Mesenchymal stem cell (in vitro differentiated cells and primary cell): Measurements from ENCODE around the gene TAF6L.
A peak's percentile ranks its signal among the peaks of the same experiment; 100 is the strongest.

Experiments
- DNase-seq: peaks from one replicate; pipeline ENCODE4 v3.0.0-alpha.2; 2013
- H2AFZ ChIP-seq: one replicate; pipeline ENCODE4 v1.6.1; 2013; ENCODE audit warnings: low read depth, mild to moderate bottlenecking, control low read depth, inconsistent platforms, low read length, moderate library complexity
- H2AK5ac ChIP-seq: 2 replicates; pipeline ENCODE4 v1.6.1; 2013; ENCODE audit warnings: low read length, moderate library complexity, mild to moderate bottlenecking, inconsistent platforms; ENCODE audit not compliant: severe bottlenecking
- H2BK120ac ChIP-seq: one replicate; pipeline ENCODE4 v1.6.1; 2013; ENCODE audit warnings: low read depth, mild to moderate bottlenecking, inconsistent platforms, low read length, moderate library complexity
- H2BK12ac ChIP-seq, 2 experiments: one replicate each; pipeline ENCODE4 v1.6.1; 2013; ENCODE audit warnings: inconsistent platforms in 2 of 2, low read length in 2 of 2, mild to moderate bottlenecking in 2 of 2, moderate library complexity in 2 of 2, control low read depth in 1 of 2
- H2BK15ac ChIP-seq: one replicate; pipeline ENCODE4 v1.6.1; 2013; ENCODE audit warnings: mild to moderate bottlenecking, low read depth, inconsistent platforms; ENCODE audit not compliant: poor library complexity, severe bottlenecking
- H2BK5ac ChIP-seq: 2 replicates; pipeline ENCODE4 v1.6.1; 2013; ENCODE audit warnings: low read depth, mild to moderate bottlenecking, low read length, control low read depth, inconsistent platforms; ENCODE audit not compliant: poor library complexity, severe bottlenecking
- H3K14ac ChIP-seq, 2 experiments: one replicate each; pipeline ENCODE4 v1.6.1; 2013; ENCODE audit warnings: inconsistent platforms in 2 of 2, low read length in 2 of 2, control low read depth in 1 of 2, mild to moderate bottlenecking in 1 of 2, moderate library complexity in 1 of 2
- H3K18ac ChIP-seq, 2 experiments: one replicate each; pipeline ENCODE4 v1.6.1; 2013; ENCODE audit warnings: inconsistent platforms in 2 of 2, low read length in 2 of 2, control low read depth in 1 of 2, low read depth in 1 of 2, mild to moderate bottlenecking in 1 of 2
- H3K23ac ChIP-seq, 2 experiments: one replicate each; pipeline ENCODE4 v1.6.1; 2013; ENCODE audit warnings: inconsistent platforms in 2 of 2, low read length in 2 of 2, mild to moderate bottlenecking in 2 of 2, moderate library complexity in 2 of 2, control low read depth in 1 of 2
- H3K27ac ChIP-seq: 2 replicates; pipeline ENCODE4 v1.5.1; 2013; ENCODE audit warnings: mild to moderate bottlenecking, moderate library complexity, low read length, control low read depth, inconsistent platforms; ENCODE audit not compliant: poor library complexity, severe bottlenecking
- H3K27me3 ChIP-seq, 2 experiments: 2 replicates each; pipeline versions ENCODE4 v1.6.1 to v1.7.0; 2013; ENCODE audit warnings: low read length in 2 of 2, mild to moderate bottlenecking in 2 of 2, moderate library complexity in 2 of 2, control low read depth in 1 of 2, inconsistent platforms in 1 of 2; ENCODE audit not compliant: control insufficient read depth in 1 of 2, insufficient read depth in 1 of 2
- H3K36me3 ChIP-seq, 2 experiments: 2 replicates each; pipeline versions ENCODE4 v1.6.1 to v1.7.0; 2013; ENCODE audit warnings: low read length in 2 of 2, control low read depth in 1 of 2, inconsistent platforms in 1 of 2, low read depth in 1 of 2, mild to moderate bottlenecking in 1 of 2; ENCODE audit not compliant: insufficient read depth in 2 of 2, control insufficient read depth in 1 of 2
- H3K4ac ChIP-seq, 2 experiments: one replicate each; pipeline ENCODE4 v1.6.1; 2013; ENCODE audit warnings: inconsistent platforms in 2 of 2, low read length in 2 of 2, mild to moderate bottlenecking in 2 of 2, moderate library complexity in 2 of 2, control low read depth in 1 of 2, low read depth in 1 of 2
- H3K4me1 ChIP-seq: 2 replicates; pipeline ENCODE4 v1.6.1; 2013; ENCODE audit warnings: low read depth, low read length, control low read depth; ENCODE audit not compliant: control insufficient read depth, insufficient read depth
- H3K4me2 ChIP-seq: 2 replicates; pipeline ENCODE4 v1.6.1; 2013; ENCODE audit warnings: low read length, mild to moderate bottlenecking, inconsistent platforms; ENCODE audit not compliant: poor library complexity, severe bottlenecking
- H3K4me3 ChIP-seq, 2 experiments: 2 replicates each; pipeline versions ENCODE4 v1.5.1 to v1.7.0; 2013; ENCODE audit warnings: low read length in 2 of 2, mild to moderate bottlenecking in 2 of 2, control low read depth in 1 of 2, low read depth in 1 of 2; ENCODE audit not compliant: insufficient read depth in 1 of 2
- H3K79me1 ChIP-seq: replicated peaks from 2 replicates; pipeline ENCODE4 v1.6.1; 2013; ENCODE audit warnings: mild to moderate bottlenecking, control low read depth, low read length, inconsistent platforms; ENCODE audit not compliant: poor library complexity, severe bottlenecking
- H3K9ac ChIP-seq: 2 replicates; pipeline ENCODE4 v1.7.0; 2013; ENCODE audit warnings: mild to moderate bottlenecking, low read length, moderate library complexity
- H3K9me3 ChIP-seq: 2 replicates; pipeline ENCODE4 v1.7.0; 2013; ENCODE audit warnings: mild to moderate bottlenecking, low read length; ENCODE audit not compliant: control insufficient read depth
- H4K8ac ChIP-seq: one replicate; pipeline ENCODE4 v1.6.1; 2013; ENCODE audit warnings: inconsistent platforms, mild to moderate bottlenecking, low read length, moderate library complexity
- H4K91ac ChIP-seq: one replicate; pipeline ENCODE4 v1.6.1; 2013; ENCODE audit warnings: mild to moderate bottlenecking, low read length, inconsistent platforms
- WGBS: methylation state at CpG from one replicate; pipeline ENCODE4 v1.1.7; 2013; ENCODE audit warnings: mixed read lengths; 5-methylcytosine and 5-hydroxymethylcytosine counted together

TAF6L gene

GRCh38 chr11:62787005-62787759 is 16.0 kb downstream of the TAF6L start, which contains the start of gene TMEM179B:
Gene TMEM179B (plus strand): TSS chr11:62787402. CDS start chr11:62787432, 30 bp downstream.
- no peaks in the 10 kb centered on the region for H3K9me3 ChIP-seq
- peak within 1 kb of the TSS; percentile 40 for H2BK5ac ChIP-seq
- peak within 1 kb of the TSS; percentile 91 for H4K91ac ChIP-seq
- WGBS: under 1% methylated on average over 82 of the region's 88 CpGs
- DNase-seq: peak; percentile 98
- peak within 1 kb of the TSS; percentile 89 for H2BK15ac ChIP-seq
- H2BK12ac ChIP-seq: no peak within 1 kb of the TSS
- H2AK5ac ChIP-seq: no peak within 1 kb of the TSS
- peak within 1 kb of the TSS; percentile 5 to 96 for H3K4ac ChIP-seq
- H3K18ac ChIP-seq: peak within 1 kb of the TSS; percentile 75 to 98
- H3K79me1 ChIP-seq: peaks cover 5% of the 10 kb centered on the region
- peak within 1 kb of the TSS; percentile 81 for H3K27ac ChIP-seq
- peaks cover 34 to 43% of the 10 kb centered on the region in 2 experiments for H3K36me3 ChIP-seq
- peaks cover 17% of the 10 kb centered on the region for H3K4me1 ChIP-seq
- peak within 1 kb of the TSS; percentile 55 for H2BK120ac ChIP-seq
- H2AFZ ChIP-seq: peak within 1 kb of the TSS; percentile 83
- peak within 1 kb of the TSS; percentile 91 for H3K9ac ChIP-seq
- H4K8ac ChIP-seq: peak within 1 kb of the TSS; percentile 59
- peak within 1 kb of the TSS in 1 of 2 experiments; percentile 96 for H3K23ac ChIP-seq
- H3K14ac ChIP-seq: peak within 1 kb of the TSS in 1 of 2 experiments; percentile 98
- H3K4me2 ChIP-seq: peak within 1 kb of the TSS; percentile 99
- H3K4me3 ChIP-seq: peak within 1 kb of the TSS; percentile 90 to 92
- no peaks in the 10 kb centered on the region for H3K27me3 ChIP-seq

- 93% methylated on average over 5 of the region's 5 CpGs for WGBS
- H2BK12ac ChIP-seq: no peak overlapping the region
- H3K79me1 ChIP-seq: peaks cover 2% of the 10 kb centered on the region
- no peak overlapping the region for H2BK15ac ChIP-seq
- H2AK5ac ChIP-seq: no peak overlapping the region
- peak overlapping the region; percentile 56 for H4K8ac ChIP-seq
- H3K36me3 ChIP-seq: peaks cover 42 to 50% of the 10 kb centered on the region in 2 experiments
- no peak overlapping the region for H3K4me2 ChIP-seq
- H4K91ac ChIP-seq: no peak overlapping the region
- no peak overlapping the region for H2BK120ac ChIP-seq
- H3K23ac ChIP-seq: peak overlapping the region in 1 of 2 experiments; percentile 57
- H2BK5ac ChIP-seq: no peak overlapping the region
- H3K9me3 ChIP-seq: no peaks in the 10 kb centered on the region
- no peaks in the 10 kb centered on the region for H3K27me3 ChIP-seq
- no peak overlapping the region for H3K18ac ChIP-seq
- no peak for DNase-seq
- peak overlapping the region; percentile 12 to 92 for H3K4me3 ChIP-seq
- H3K4me1 ChIP-seq: peaks cover 20% of the 10 kb centered on the region
- H3K9ac ChIP-seq: peak overlapping the region; percentile 31
- H3K27ac ChIP-seq: peak overlapping the region; percentile 4
- no peak overlapping the region for H3K4ac ChIP-seq
- H3K14ac ChIP-seq: no peak overlapping the region
- H2AFZ ChIP-seq: no peak overlapping the region
These were observed 17.8 kb downstream of the TAF6L start for GRCh38 chr11:62788991-62789390.

- no peak overlapping the region for H3K4me3 ChIP-seq
- H2BK15ac ChIP-seq: no peak overlapping the region
- H3K36me3 ChIP-seq: peaks cover 46 to 54% of the 10 kb centered on the region in 2 experiments
- no peak overlapping the region for H2BK5ac ChIP-seq
- WGBS: 97% methylated on average over 3 of the region's 3 CpGs
- no peak overlapping the region for H4K8ac ChIP-seq
- H2AFZ ChIP-seq: no peak overlapping the region
- no peak for DNase-seq
- peak overlapping the region; percentile 40 for H2AK5ac ChIP-seq
- peak overlapping the region in 1 of 2 experiments; percentile 10 for H2BK12ac ChIP-seq
- H3K79me1 ChIP-seq: peaks cover 4% of the 10 kb centered on the region
- H2BK120ac ChIP-seq: no peak overlapping the region
- no peaks in the 10 kb centered on the region for H3K9me3 ChIP-seq
- H3K14ac ChIP-seq: no peak overlapping the region
- H3K23ac ChIP-seq: peak overlapping the region in 1 of 2 experiments; percentile 9
- H3K4me2 ChIP-seq: no peak overlapping the region
- no peak overlapping the region for H3K4ac ChIP-seq
- H3K27me3 ChIP-seq: no peaks in the 10 kb centered on the region
- H3K18ac ChIP-seq: no peak overlapping the region
- no peak overlapping the region for H3K27ac ChIP-seq
- H3K9ac ChIP-seq: peak overlapping the region; percentile 10
- H3K4me1 ChIP-seq: peaks cover 20% of the 10 kb centered on the region
- no peak overlapping the region for H4K91ac ChIP-seq
These were observed 18.4 kb downstream of the TAF6L start for GRCh38 chr11:62789576-62789975.

GRCh38 chr11:62791501-62792201 is 20.5 kb downstream of the TAF6L start, which contains the start of gene TMEM223:
Gene TMEM223 (minus strand): TSS chr11:62792006. CDS start chr11:62791994, 12 bp downstream.
- H4K8ac ChIP-seq: peak within 1 kb of the TSS; percentile 96
- H2BK15ac ChIP-seq: no peak within 1 kb of the TSS
- H3K4me3 ChIP-seq: peak within 1 kb of the TSS; percentile 82 to 96
- peak within 1 kb of the TSS in 1 of 2 experiments; percentile 93 for H3K14ac ChIP-seq
- WGBS: under 1% methylated on average over 54 of the region's 58 CpGs
- peaks cover 13% of the 10 kb centered on the region for H3K79me1 ChIP-seq
- H2AK5ac ChIP-seq: peak within 1 kb of the TSS; percentile 37
- H3K23ac ChIP-seq: peak within 1 kb of the TSS; percentile 50 to 81
- peak within 1 kb of the TSS in 1 of 2 experiments; percentile 59 for H3K4ac ChIP-seq
- peak within 1 kb of the TSS; percentile 94 for H3K9ac ChIP-seq
- H3K9me3 ChIP-seq: no peaks in the 10 kb centered on the region
- peak within 1 kb of the TSS; percentile 71 for H3K27ac ChIP-seq
- peak within 1 kb of the TSS; percentile 44 for H4K91ac ChIP-seq
- DNase-seq: peak; percentile 87
- H3K36me3 ChIP-seq: peaks cover 62 to 67% of the 10 kb centered on the region in 2 experiments
- no peak within 1 kb of the TSS for H2BK5ac ChIP-seq
- H2BK120ac ChIP-seq: no peak within 1 kb of the TSS
- no peaks in the 10 kb centered on the region for H3K27me3 ChIP-seq
- peak within 1 kb of the TSS; percentile 78 for H3K4me2 ChIP-seq
- H2BK12ac ChIP-seq: no peak within 1 kb of the TSS
- H2AFZ ChIP-seq: peak within 1 kb of the TSS; percentile 48
- peak within 1 kb of the TSS; percentile 90 to 97 for H3K18ac ChIP-seq
- peaks cover 18% of the 10 kb centered on the region for H3K4me1 ChIP-seq
